ENCODE data around the gene ARPC4.

Gene ARPC4

GRCh38 chr3:9779075-9779593, 13.7 kb upstream of the ARPC4 start:
- TF ChIP-seq CTCF (conservative IDR thresholded peaks at IDR 0.05; ENCODE audit: low read depth, low read length), result no peak
- no peak overlapping the region for H3K4me3 ChIP-seq (ENCODE audit: low read depth, low read length)
- DNase-seq (ENCODE audit: low read depth), result no peak

DNA sequence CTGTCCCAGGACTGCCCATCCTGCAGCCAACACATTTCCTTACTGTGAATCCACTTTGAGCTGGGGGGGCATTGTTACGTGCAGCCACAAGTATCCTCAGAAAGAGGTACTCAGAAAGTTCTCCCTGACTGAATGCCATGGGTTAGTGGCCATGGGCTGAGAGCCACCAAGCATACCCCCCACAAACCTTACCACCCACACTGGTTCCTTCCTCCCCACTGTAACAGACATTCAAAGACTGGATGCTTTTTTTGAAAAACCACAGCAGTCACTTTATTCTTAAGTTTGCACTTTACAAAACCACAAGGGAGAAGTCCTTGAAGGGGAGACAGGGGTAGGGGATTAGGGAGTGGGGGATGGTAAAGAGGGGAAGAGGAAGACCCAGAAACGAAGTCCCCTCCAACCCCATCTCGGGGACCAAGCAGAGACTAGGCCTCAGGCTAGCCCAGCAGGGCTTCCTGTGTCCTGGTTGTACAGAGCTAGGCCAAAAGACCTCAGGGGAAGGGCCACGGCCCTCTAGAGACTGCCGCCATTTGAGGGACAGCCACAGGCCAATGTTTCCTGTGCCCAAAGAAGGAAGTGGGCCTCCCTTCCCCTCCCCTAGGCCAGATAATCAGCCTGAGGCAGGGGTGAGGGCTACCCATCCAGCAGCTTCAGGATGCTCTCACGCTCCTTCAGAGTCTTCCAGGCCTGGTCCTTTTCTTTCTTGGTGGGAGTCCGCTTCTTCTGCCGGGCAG, 13.0 kb upstream of the ARPC4 start:
- TF ChIP-seq CTCF (conservative IDR thresholded peaks at IDR 0.05; ENCODE audit: low read depth, low read length), result no peak
- DNase-seq (ENCODE audit: low read depth), result no peak
- no peak overlapping the region for H3K4me3 ChIP-seq (ENCODE audit: low read depth, low read length)

GRCh38 chr3:9780458-9780812, 12.4 kb upstream of the ARPC4 start:
- TF ChIP-seq CTCF (conservative IDR thresholded peaks at IDR 0.05; ENCODE audit: low read depth, low read length), result no peak
- DNase-seq (ENCODE audit: low read depth), result no peak
- H3K4me3 ChIP-seq (ENCODE audit: low read depth, low read length), result no peak overlapping the region

DNA sequence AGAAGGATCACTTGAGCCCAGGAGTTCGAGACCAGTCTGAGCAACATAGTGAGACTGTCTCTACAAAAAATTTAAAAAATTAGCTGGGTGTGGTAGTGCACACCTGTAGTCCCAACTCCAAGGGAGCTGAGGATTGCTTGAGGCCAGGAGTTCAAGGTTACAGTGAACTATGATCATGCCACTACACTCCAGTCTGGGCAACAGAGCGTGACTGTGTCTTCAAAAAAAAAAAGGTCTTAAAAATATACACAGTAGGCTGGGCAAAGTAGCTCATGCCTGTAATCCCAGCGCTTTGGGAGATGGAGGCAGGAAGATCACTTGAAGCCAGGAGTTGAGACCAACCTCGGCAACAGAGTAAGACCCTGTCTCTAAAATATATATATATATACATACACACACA, 12.0 kb upstream of the ARPC4 start:
- DNase-seq (ENCODE audit: low read depth), result no peak
- no peak for TF ChIP-seq CTCF (conservative IDR thresholded peaks at IDR 0.05; ENCODE audit: low read depth, low read length)
- H3K4me3 ChIP-seq (ENCODE audit: low read depth, low read length), result no peak overlapping the region

- no peak for DNase-seq (ENCODE audit: low read depth)
- TF ChIP-seq CTCF (conservative IDR thresholded peaks at IDR 0.05; ENCODE audit: low read depth, low read length), result no peak
- H3K4me3 ChIP-seq (ENCODE audit: low read depth, low read length), result no peak overlapping the region
Measured at GRCh38 chr3:9781551-9781950, 11.3 kb upstream of the ARPC4 start.

DNA sequence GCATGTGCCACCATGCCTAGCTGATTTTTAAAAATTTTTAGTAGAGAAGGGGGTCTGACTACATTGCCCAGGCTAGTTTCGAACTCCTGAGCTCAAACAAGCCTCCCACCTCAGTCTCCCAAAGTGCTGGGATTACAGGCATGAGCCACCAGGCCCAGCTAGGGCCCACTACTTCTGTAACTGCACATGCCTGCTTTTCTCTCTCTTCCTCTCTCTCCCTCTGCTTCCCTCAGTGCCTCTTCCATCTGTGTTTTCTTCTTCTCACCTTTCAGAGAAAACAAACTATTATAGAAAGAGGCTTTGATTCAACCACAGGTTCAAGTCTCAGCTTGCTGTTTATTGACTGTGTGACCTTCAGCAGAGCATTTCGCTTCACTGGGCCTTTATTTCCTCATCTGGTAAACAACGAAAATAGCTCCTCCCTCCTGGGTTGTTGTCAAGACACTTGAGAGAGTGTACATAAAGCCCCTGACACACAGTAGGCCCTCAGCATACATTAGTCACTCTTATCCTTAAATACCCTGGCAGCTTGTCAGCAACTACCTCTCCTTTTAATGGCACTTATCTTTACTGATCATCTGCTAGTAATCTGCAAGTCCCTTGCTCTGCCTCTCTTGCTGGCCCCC, 10.8 kb upstream of the ARPC4 start:
- no peak for TF ChIP-seq CTCF (conservative IDR thresholded peaks at IDR 0.05; ENCODE audit: low read depth, low read length)
- no peak overlapping the region for H3K4me3 ChIP-seq (ENCODE audit: low read depth, low read length)
- no peak for DNase-seq (ENCODE audit: low read depth)

DNA sequence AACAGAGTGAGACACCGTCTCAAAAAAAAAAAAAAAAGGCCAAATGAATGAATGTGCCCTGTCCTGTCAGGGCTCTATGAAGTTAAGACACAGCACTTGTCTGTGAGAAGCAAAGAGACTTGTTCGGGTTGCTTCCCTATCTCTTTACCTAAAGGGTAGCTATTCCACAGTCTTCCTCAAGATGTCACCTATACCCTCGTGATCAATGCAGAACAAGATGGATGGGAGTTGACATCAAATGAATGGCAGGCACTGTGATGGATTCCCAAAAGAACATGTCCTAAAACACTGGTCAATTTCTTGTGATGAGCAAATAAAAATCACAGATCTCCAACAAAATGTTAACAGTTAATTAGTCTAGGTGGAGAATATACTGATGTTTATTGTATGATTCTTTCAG, 10.1 kb upstream of the ARPC4 start:
- DNase-seq (ENCODE audit: low read depth), result no peak
- TF ChIP-seq CTCF (conservative IDR thresholded peaks at IDR 0.05; ENCODE audit: low read depth, low read length), result no peak
- H3K4me3 ChIP-seq (ENCODE audit: low read depth, low read length), result no peak overlapping the region

Measured in choroid plexus epithelial cell (primary cell).